Hepatocyte (in vitro differentiated cells): ENCODE data around the gene BTG1.

ENCODE experiments used
- CTCF ChIP-seq: fragments of 200-600 bp; sonication (generic); IDR thresholded peaks from 2 replicates; pipeline ENCODE4 v1.5.1; 2016; ENCODE audit warnings: antibody characterized with exemption, mild to moderate bottlenecking; ENCODE audit not compliant: poor library complexity
- EZH2 ChIP-seq: fragments of 200-600 bp; sonication (generic); IDR thresholded peaks from 2 replicates; pipeline ENCODE4 v1.6.1; 2016; ENCODE audit warnings: antibody characterized with exemption, mild to moderate bottlenecking, borderline replicate concordance
- EZH2phosphoT487 ChIP-seq: fragments of 200-600 bp; sonication (generic); IDR thresholded peaks from one replicate; pipeline ENCODE4 v1.6.1; 2018; ENCODE audit warnings: antibody characterized with exemption, mild to moderate bottlenecking, low read depth, moderate library complexity; ENCODE audit not compliant: unreplicated experiment, severe bottlenecking

- no peak for TF ChIP-seq CTCF
- TF ChIP-seq EZH2, result no peak
- TF ChIP-seq EZH2phosphoT487, result no peak
Observed at GRCh38 chr12:92114834-92115233, 30.8 kb downstream of the BTG1 start.
